ENCODE results near the gene NLRP14.
A peak's percentile ranks its signal among the peaks of the same experiment; 100 is the strongest.

The NLRP14 gene

GRCh38 chr11:7020183-7020917 is at the start of gene NLRP14, which contains the start of gene ZNF214:
Gene NLRP14, plus strand, starts transcription at chr11:7020479. Its CDS starts 18,108 bp downstream, at chr11:7038587.
Gene ZNF214, minus strand, starts transcription at chr11:7020346. Its CDS starts 17,511 bp downstream, at chr11:7002835.
- peak within 1 kb of the TSS; percentile 93 for H3K4me3 ChIP-seq (ENCODE audit: control insufficient read depth, low read depth, low read length)
- no peak for TF ChIP-seq CTCF (IDR thresholded peaks at IDR 0.05; ENCODE audit: control insufficient read depth, insufficient read depth, low read depth, low read length, missing control alignments)
- peak; percentile 72 for DNase-seq (ENCODE audit: low read depth)

GRCh38 chr11:6979365-6979764 is 40.9 kb upstream of the NLRP14 start:
- H3K4me3 ChIP-seq (ENCODE audit: control insufficient read depth, low read depth, low read length): no peak overlapping the region
- no peak for DNase-seq (ENCODE audit: low read depth)
- TF ChIP-seq CTCF (IDR thresholded peaks at IDR 0.05; ENCODE audit: control insufficient read depth, insufficient read depth, low read depth, low read length, missing control alignments): no peak

- no peak for TF ChIP-seq CTCF (IDR thresholded peaks at IDR 0.05; ENCODE audit: control insufficient read depth, insufficient read depth, low read depth, low read length, missing control alignments)
- no peak overlapping the region for H3K4me3 ChIP-seq (ENCODE audit: control insufficient read depth, low read depth, low read length)
- no peak for DNase-seq (ENCODE audit: low read depth)
Measured at GRCh38 chr11:6986487-6986886, 33.8 kb upstream of the NLRP14 start.

- no peak for TF ChIP-seq CTCF (IDR thresholded peaks at IDR 0.05; ENCODE audit: control insufficient read depth, insufficient read depth, low read depth, low read length, missing control alignments)
- no peak for DNase-seq (ENCODE audit: low read depth)
- no peak overlapping the region for H3K4me3 ChIP-seq (ENCODE audit: control insufficient read depth, low read depth, low read length)
Measured at GRCh38 chr11:6988506-6988905, 31.8 kb upstream of the NLRP14 start.

- no peak overlapping the region for H3K4me3 ChIP-seq (ENCODE audit: control insufficient read depth, low read depth, low read length)
- DNase-seq (ENCODE audit: low read depth): no peak
- no peak for TF ChIP-seq CTCF (IDR thresholded peaks at IDR 0.05; ENCODE audit: control insufficient read depth, insufficient read depth, low read depth, low read length, missing control alignments)
Measured at GRCh38 chr11:6991227-6991626, 29.1 kb upstream of the NLRP14 start.

GRCh38 chr11:6992026-6992425 is 28.3 kb upstream of the NLRP14 start:
- peak; percentile 18 for DNase-seq (ENCODE audit: low read depth)
- no peak overlapping the region for H3K4me3 ChIP-seq (ENCODE audit: control insufficient read depth, low read depth, low read length)
- no peak for TF ChIP-seq CTCF (IDR thresholded peaks at IDR 0.05; ENCODE audit: control insufficient read depth, insufficient read depth, low read depth, low read length, missing control alignments)

Measured in AG09309 (cell line).